CD14-positive monocyte (primary cell): Measurements from ENCODE around the gene OR51V1. TPM values are rescaled to one million over a fixed set of nuclear protein-coding genes. Genes with fewer than 3 reads are reported as not detected.

ENCODE experiments used
- DNase-seq, 3 donors: peaks; one replicate each; pipeline ENCODE4 v3.0.0-alpha.2; 2011 to 2022
- H2AFZ ChIP-seq: 2 replicates; pipeline ENCODE4 v1.6.0; 2012; ENCODE audit warnings: mild to moderate bottlenecking, low read depth, low read length, inconsistent platforms; ENCODE audit not compliant: insufficient read depth, poor library complexity, severe bottlenecking
- H3K27ac ChIP-seq, 2 donors: 1 replicate in 1 of 2; 2 replicates in 1 of 2; pipeline ENCODE4 v1.5.1; 2012 to 2013; ENCODE audit warnings: low read length in 2 of 2, control low read depth in 1 of 2, inconsistent platforms in 1 of 2, low read depth in 1 of 2, mild to moderate bottlenecking in 1 of 2
- H3K27me3 ChIP-seq, 2 donors: one replicate each; pipeline versions ENCODE4 v1.6.0 to v1.6.1; 2011 to 2013; ENCODE audit warnings: low read length in 2 of 2; ENCODE audit not compliant: control insufficient read depth in 2 of 2, insufficient read depth in 2 of 2
- H3K36me3 ChIP-seq, 2 donors: replicated peaks in 1 of 2; 1 replicate in 1 of 2; 2 replicates in 1 of 2; pipeline versions ENCODE4 v1.5.1 to v1.6.1; 2012 to 2013; ENCODE audit warnings: low read length in 2 of 2, control low read depth in 1 of 2, inconsistent platforms in 1 of 2, mild to moderate bottlenecking in 1 of 2; ENCODE audit not compliant: insufficient read depth in 2 of 2, control insufficient read depth in 1 of 2
- H3K4me1 ChIP-seq, 2 donors: 1 replicate in 1 of 2; 2 replicates in 1 of 2; pipeline versions ENCODE4 v1.5.1 to v1.6.1; 2012 to 2013; ENCODE audit warnings: low read length in 2 of 2, control low read depth in 1 of 2, inconsistent platforms in 1 of 2, mild to moderate bottlenecking in 1 of 2, moderate library complexity in 1 of 2; ENCODE audit not compliant: insufficient read depth in 2 of 2, control insufficient read depth in 1 of 2
- H3K4me2 ChIP-seq: replicated peaks from 2 replicates; pipeline ENCODE3; 2012; ENCODE audit warnings: low read length, moderate library complexity, mild to moderate bottlenecking; ENCODE audit not compliant: poor library complexity, severe bottlenecking; ENCODE audit errors: extremely low read depth
- H3K4me3 ChIP-seq, 3 experiments: fragments of 200-600 bp in 1 of 3; sonication (generic) in 1 of 3; replicated peaks in 1 of 3; 1 replicate in 2 of 3; 2 replicates in 1 of 3; pipeline ENCODE4 v1.5.1; 2011 to 2013; ENCODE audit warnings: low read length in 3 of 3, mild to moderate bottlenecking in 3 of 3, control low read depth in 2 of 3, low read depth in 2 of 3, inconsistent platforms in 1 of 3, moderate library complexity in 1 of 3
- H3K79me2 ChIP-seq: 2 replicates; pipeline ENCODE4 v1.6.0; 2012; ENCODE audit warnings: mild to moderate bottlenecking, control low read depth, inconsistent platforms, low read length, moderate library complexity; ENCODE audit not compliant: insufficient read depth
- H3K9ac ChIP-seq: 2 replicates; pipeline ENCODE4 v1.6.0; 2017; ENCODE audit warnings: low read length, mild to moderate bottlenecking; ENCODE audit not compliant: insufficient read depth, poor library complexity, severe bottlenecking
- H3K9me3 ChIP-seq, 2 donors: replicated peaks in 1 of 2; 1 replicate in 1 of 2; 2 replicates in 1 of 2; pipeline versions ENCODE4 v1.5.1 to v1.6.1; 2012 to 2013; ENCODE audit warnings: low read length in 2 of 2, control low read depth in 1 of 2; ENCODE audit not compliant: control insufficient read depth in 1 of 2, insufficient read depth in 1 of 2
- H4K20me1 ChIP-seq: 2 replicates; pipeline ENCODE4 v1.6.0; 2012; ENCODE audit warnings: mild to moderate bottlenecking, low read length, control low read depth, moderate library complexity; ENCODE audit not compliant: insufficient read depth
- H3K27ac Mint-ChIP-seq, 7 donors: one replicate each; pipeline ENCODE4 v1.8.0; 2020; ENCODE audit warnings: mild to moderate bottlenecking in 7 of 7, mixed read lengths in 7 of 7, moderate library complexity in 6 of 7, inconsistent platforms in 2 of 7
- H3K27me3 Mint-ChIP-seq, 3 donors: one replicate each; pipeline ENCODE4 v1.8.0; 2021 to 2022; ENCODE audit warnings: low read depth in 3 of 3, mild to moderate bottlenecking in 3 of 3, mixed read lengths in 3 of 3, moderate library complexity in 3 of 3, inconsistent platforms in 1 of 3
- H3K36me3 Mint-ChIP-seq, 2 donors: one replicate each; pipeline ENCODE4 v1.8.0; 2020; ENCODE audit warnings: mixed read lengths in 2 of 2, inconsistent platforms in 1 of 2, mild to moderate bottlenecking in 1 of 2
- H3K4me1 Mint-ChIP-seq: one replicate; pipeline ENCODE4 v1.8.0; 2020; ENCODE audit warnings: mild to moderate bottlenecking, mixed read lengths
- H3K4me3 Mint-ChIP-seq, 2 donors: one replicate each; pipeline ENCODE4 v1.8.0; 2020; ENCODE audit warnings: mild to moderate bottlenecking in 2 of 2, mixed read lengths in 2 of 2, moderate library complexity in 1 of 2
- H3K9me3 Mint-ChIP-seq, 7 donors: one replicate each; pipeline ENCODE4 v1.8.0; 2020 to 2022; ENCODE audit warnings: mixed read lengths in 7 of 7, mild to moderate bottlenecking in 6 of 7, moderate library complexity in 6 of 7, inconsistent platforms in 2 of 7
- WGBS: methylation state at CpG from one replicate; pipeline ENCODE4 v1.1.5; 2013; ENCODE audit warnings: missing lambda C conversion rate; ENCODE audit not compliant: insufficient coverage; 5-methylcytosine and 5-hydroxymethylcytosine counted together
- intact Hi-C, 2 donors: fragments of 100-400 bp; cut with micrococcal nuclease; formaldehyde crosslinking; loops; one replicate each; pipeline versions ENCODE4 v1.15.0 to v1.15.1; 2023
- polyA plus RNA-seq, 3 donors: library from polyadenylated mRNA; depleted of rRNA in 1 of 3; unstranded in 2 of 3; stranded (reverse) in 1 of 3; fragments of 300-500 nt in 2 of 3; fragments of >200 nt in 1 of 3; fragmentation: Illumina TruSeq in 2 of 3; gene quantifications; 1 replicate in 2 of 3; 2 replicates in 1 of 3; pipeline ENCODE4 v1.2.3, GENCODE V29; 2012 to 2021
- TF ChIP-seq, protein P1 (sequence below): fragments of 200-600 bp; IDR thresholded peaks from one replicate; pipeline ENCODE4 v1.8.0; 2022; ENCODE audit warnings: antibody characterized with exemption, mild to moderate bottlenecking

Gene OR51V1
- polyA plus RNA-seq, 3 donors = not detected

DNA sequence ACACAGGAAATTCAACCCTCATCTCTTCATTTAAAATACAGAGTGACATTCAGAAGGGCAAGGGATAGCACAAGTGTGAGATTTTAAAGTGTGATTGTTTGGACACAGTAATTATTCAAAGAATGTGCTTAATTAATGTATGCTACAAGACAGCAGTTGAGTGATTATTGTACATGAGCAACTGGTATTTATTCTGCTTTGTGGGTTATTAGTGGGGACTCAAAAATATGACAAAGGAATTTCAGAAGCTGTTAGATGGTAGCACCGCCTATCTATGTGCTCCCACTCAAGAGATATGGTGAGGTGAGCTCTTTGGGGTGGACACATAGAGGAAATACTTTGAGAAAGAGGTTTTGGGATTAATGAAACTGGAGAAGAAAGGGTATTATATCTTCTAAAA, 39.6 kb upstream of the OR51V1 start:
- intact Hi-C loops = no loop called here
- WGBS = no CpG with 5 or more reads among the region's 1 CpG
- Histone ChIP-seq H3K4me3 (no peak overlapping the region), H3K9me3 (no peaks in the 10 kb centered on the region), H3K79me2 (no peaks in the 10 kb centered on the region), H2AFZ (no peak overlapping the region), H3K4me2 (no peak overlapping the region), H3K9ac (no peak overlapping the region), H3K4me1 (no peaks in the 10 kb centered on the region), H3K36me3 (no peaks in the 10 kb centered on the region), H4K20me1 (no peaks in the 10 kb centered on the region), H3K27ac (no peak overlapping the region), H3K27me3 (no peaks in the 10 kb centered on the region)
- no peak overlapping the region for H3K27ac Mint-ChIP-seq
- H3K36me3 Mint-ChIP-seq = no peaks in the 10 kb centered on the region
- H3K4me3 Mint-ChIP-seq = no peak overlapping the region
- DNase-seq = no peak
- TF ChIP-seq, protein P1, sequence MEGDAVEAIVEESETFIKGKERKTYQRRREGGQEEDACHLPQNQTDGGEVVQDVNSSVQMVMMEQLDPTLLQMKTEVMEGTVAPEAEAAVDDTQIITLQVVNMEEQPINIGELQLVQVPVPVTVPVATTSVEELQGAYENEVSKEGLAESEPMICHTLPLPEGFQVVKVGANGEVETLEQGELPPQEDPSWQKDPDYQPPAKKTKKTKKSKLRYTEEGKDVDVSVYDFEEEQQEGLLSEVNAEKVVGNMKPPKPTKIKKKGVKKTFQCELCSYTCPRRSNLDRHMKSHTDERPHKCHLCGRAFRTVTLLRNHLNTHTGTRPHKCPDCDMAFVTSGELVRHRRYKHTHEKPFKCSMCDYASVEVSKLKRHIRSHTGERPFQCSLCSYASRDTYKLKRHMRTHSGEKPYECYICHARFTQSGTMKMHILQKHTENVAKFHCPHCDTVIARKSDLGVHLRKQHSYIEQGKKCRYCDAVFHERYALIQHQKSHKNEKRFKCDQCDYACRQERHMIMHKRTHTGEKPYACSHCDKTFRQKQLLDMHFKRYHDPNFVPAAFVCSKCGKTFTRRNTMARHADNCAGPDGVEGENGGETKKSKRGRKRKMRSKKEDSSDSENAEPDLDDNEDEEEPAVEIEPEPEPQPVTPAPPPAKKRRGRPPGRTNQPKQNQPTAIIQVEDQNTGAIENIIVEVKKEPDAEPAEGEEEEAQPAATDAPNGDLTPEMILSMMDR = no peak
- H3K9me3 Mint-ChIP-seq = peaks cover 0 to 2% (median 0%) of the 10 kb centered on the region in 7 donors
- peaks cover 0 to 2% (median 0%) of the 10 kb centered on the region in 3 donors for H3K27me3 Mint-ChIP-seq
- no peaks in the 10 kb centered on the region for H3K4me1 Mint-ChIP-seq

DNA sequence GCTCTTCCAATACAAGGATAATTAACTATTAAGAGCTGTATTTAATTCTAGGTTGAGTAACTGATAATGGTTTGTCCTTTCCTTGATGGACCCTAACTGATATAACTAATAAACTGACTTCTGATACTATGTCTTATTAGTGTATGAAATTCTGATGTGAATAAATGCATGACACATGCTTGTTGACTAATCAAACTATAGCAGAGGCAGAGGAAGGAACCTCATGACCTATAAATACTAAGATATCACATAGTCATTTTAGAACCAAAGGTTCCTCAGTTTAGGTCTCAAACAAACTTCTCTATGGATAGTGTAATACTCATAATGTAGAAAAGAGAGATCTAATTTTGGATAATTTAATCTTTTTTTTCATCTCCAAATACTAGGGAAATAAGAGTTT, 38.6 kb upstream of the OR51V1 start:
- Histone ChIP-seq H3K4me3 (no peak overlapping the region), H3K9me3 (no peaks in the 10 kb centered on the region), H3K27ac (no peak overlapping the region), H4K20me1 (no peaks in the 10 kb centered on the region), H2AFZ (no peak overlapping the region), H3K4me1 (no peaks in the 10 kb centered on the region), H3K9ac (no peak overlapping the region), H3K79me2 (no peaks in the 10 kb centered on the region), H3K4me2 (no peak overlapping the region), H3K36me3 (no peaks in the 10 kb centered on the region), H3K27me3 (no peaks in the 10 kb centered on the region)
- H3K27me3 Mint-ChIP-seq = peaks cover 0 to 2% (median 1%) of the 10 kb centered on the region in 3 donors
- DNase-seq = no peak
- peaks cover 6% of the 10 kb centered on the region for H3K4me1 Mint-ChIP-seq
- no peaks in the 10 kb centered on the region for H3K36me3 Mint-ChIP-seq
- H3K9me3 Mint-ChIP-seq = peaks cover 0 to 1% (median 0%) of the 10 kb centered on the region in 7 donors
- no peak overlapping the region for H3K27ac Mint-ChIP-seq
- TF ChIP-seq, protein P1 = no peak
- no peak overlapping the region for H3K4me3 Mint-ChIP-seq
- intact Hi-C loops = no loop called here
